Nephron progenitor cell (in vitro differentiated cells): ENCODE data around the gene KCNIP3.
A peak's percentile ranks its signal among the peaks of the same experiment; 100 is the strongest.

Experiments used
- DNase-seq: peaks from one replicate; pipeline ENCODE4 v3.0.0; 2021
- H3K27ac Mint-ChIP-seq: 2 replicates; pipeline ENCODE4 v1.8.0; 2021; ENCODE audit warnings: mild to moderate bottlenecking, moderate library complexity, mixed read lengths
- H3K27me3 Mint-ChIP-seq: 2 replicates; pipeline ENCODE4 v1.8.0; 2021; ENCODE audit warnings: mild to moderate bottlenecking, low read depth, mixed read lengths; ENCODE audit not compliant: poor library complexity
- H3K36me3 Mint-ChIP-seq: 2 replicates; pipeline ENCODE4 v1.8.0; 2021; ENCODE audit warnings: low read depth, mixed read lengths
- H3K4me1 Mint-ChIP-seq: 2 replicates; pipeline ENCODE4 v1.8.0; 2021; ENCODE audit warnings: mixed read lengths
- H3K4me3 Mint-ChIP-seq: 2 replicates; pipeline ENCODE4 v1.8.0; 2021; ENCODE audit warnings: mild to moderate bottlenecking, moderate library complexity, mixed read lengths
- H3K9me3 Mint-ChIP-seq: 2 replicates; pipeline ENCODE4 v1.8.0; 2021; ENCODE audit warnings: mild to moderate bottlenecking, moderate library complexity, mixed read lengths
- CTCF ChIP-seq: fragments of 200-600 bp; sonication (generic); IDR thresholded peaks from 2 replicates; pipeline ENCODE4 v1.5.0; 2021; ENCODE audit warnings: antibody characterized with exemption

KCNIP3 gene

GRCh38 chr2:95312543-95313201 lies 15.5 kb downstream of the KCNIP3 start:
- Mint-ChIP-seq H3K4me1 (peaks cover 55% of the 10 kb centered on the region), H3K27ac (no peak overlapping the region), H3K9me3 (peaks cover 3% of the 10 kb centered on the region), H3K27me3 (peaks cover 6% of the 10 kb centered on the region), H3K36me3 (no peaks in the 10 kb centered on the region), H3K4me3 (no peak overlapping the region)
- no peak for TF ChIP-seq CTCF
- DNase-seq, result no peak

- Mint-ChIP-seq H3K27ac (no peak overlapping the region), H3K4me1 (peaks cover 52% of the 10 kb centered on the region), H3K36me3 (no peaks in the 10 kb centered on the region), H3K9me3 (peaks cover 3% of the 10 kb centered on the region), H3K4me3 (no peak overlapping the region), H3K27me3 (peaks cover 2% of the 10 kb centered on the region)
- no peak for DNase-seq
- TF ChIP-seq CTCF, result no peak
Observed at GRCh38 chr2:95313296-95314131, 16.4 kb downstream of the KCNIP3 start.

GRCh38 chr2:95314598-95314963 lies 17.4 kb downstream of the KCNIP3 start:
- peaks cover 3% of the 10 kb centered on the region for H3K9me3 Mint-ChIP-seq
- no peaks in the 10 kb centered on the region for H3K36me3 Mint-ChIP-seq
- peaks cover 50% of the 10 kb centered on the region for H3K4me1 Mint-ChIP-seq
- no peak for TF ChIP-seq CTCF
- no peak overlapping the region for H3K4me3 Mint-ChIP-seq
- H3K27ac Mint-ChIP-seq, result no peak overlapping the region
- H3K27me3 Mint-ChIP-seq, result peaks cover 2% of the 10 kb centered on the region
- DNase-seq, result no peak

- H3K4me3 Mint-ChIP-seq, result no peak overlapping the region
- H3K4me1 Mint-ChIP-seq, result peaks cover 45% of the 10 kb centered on the region
- peaks cover 3% of the 10 kb centered on the region for H3K9me3 Mint-ChIP-seq
- H3K27ac Mint-ChIP-seq, result no peak overlapping the region
- peaks cover 2% of the 10 kb centered on the region for H3K27me3 Mint-ChIP-seq
- peak; percentile 47 for DNase-seq
- no peaks in the 10 kb centered on the region for H3K36me3 Mint-ChIP-seq
- TF ChIP-seq CTCF, result peak; percentile 51
Observed at GRCh38 chr2:95314964-95315611, 17.9 kb downstream of the KCNIP3 start.

GRCh38 chr2:95315801-95316411 lies 18.8 kb downstream of the KCNIP3 start:
- H3K4me3 Mint-ChIP-seq, result peak overlapping the region; percentile 23
- H3K9me3 Mint-ChIP-seq, result peaks cover 3% of the 10 kb centered on the region
- H3K4me1 Mint-ChIP-seq, result peaks cover 40% of the 10 kb centered on the region
- H3K27me3 Mint-ChIP-seq, result peaks cover 2% of the 10 kb centered on the region
- no peak for DNase-seq
- no peak for TF ChIP-seq CTCF
- H3K36me3 Mint-ChIP-seq, result no peaks in the 10 kb centered on the region
- H3K27ac Mint-ChIP-seq, result no peak overlapping the region
